Astrocyte of the spinal cord (primary cell): Measurements from ENCODE around the gene CLEC2D.
"Not testable (repeated sequence)": the region's sequence is repeated elsewhere in the genome, so short reads cannot be mapped to it uniquely, and the experiment has no call there.

ENCODE experiments used
- DNase-seq: peaks from one replicate; pipeline ENCODE4 v3.0.0; 2011; ENCODE audit warnings: low read depth, low spot score
- H3K4me3 ChIP-seq: 2 replicates; pipeline ENCODE4 v1.5.1; 2011; ENCODE audit warnings: low read depth, mild to moderate bottlenecking, low read length, moderate library complexity
- CTCF ChIP-seq: IDR thresholded peaks from 2 replicates; pipeline ENCODE4 v1.5.1; 2012; ENCODE audit warnings: low read depth, mild to moderate bottlenecking, low read length, inconsistent platforms
- in situ Hi-C: cut with HindIII; loops from 2 replicates; pipeline ENCODE4 v1.10.0; 2017; ENCODE audit warnings: low sequenced_read_pairs

Gene CLEC2D

DNA sequence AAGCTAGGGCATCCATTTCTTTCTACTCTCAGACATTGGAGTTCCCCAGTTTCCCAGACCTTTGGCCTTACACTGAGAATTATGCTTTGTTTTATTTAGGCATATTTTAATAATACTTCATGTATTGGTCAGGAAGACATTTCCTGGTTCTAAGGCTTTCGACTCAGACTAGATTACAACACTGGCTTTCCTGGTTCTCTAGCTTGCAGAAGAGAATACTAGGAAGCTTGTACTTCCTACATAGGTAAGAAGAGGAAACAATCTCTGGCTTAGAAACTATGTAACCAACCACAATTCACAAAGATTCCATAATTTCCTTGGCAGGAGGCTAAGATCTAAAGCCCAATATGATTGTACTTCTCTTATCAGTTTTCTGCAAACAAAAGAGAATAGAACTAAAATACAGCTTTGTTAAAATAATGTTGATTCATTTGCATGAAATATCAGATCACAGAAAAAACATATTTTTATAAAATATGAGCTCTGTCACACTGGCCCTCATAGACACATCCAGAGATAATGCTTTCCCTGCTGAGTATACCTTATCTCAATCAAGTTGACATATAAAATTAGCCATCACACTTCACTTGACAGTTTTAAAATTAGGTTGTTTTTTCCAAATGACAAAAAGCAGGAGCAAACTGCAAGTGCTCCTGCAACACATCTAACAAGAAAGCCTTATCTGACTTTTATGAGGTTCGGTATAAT lies 30.5 kb downstream of the CLEC2D start:
- in situ Hi-C loops: no loop called here
- DNase-seq: no peak
- no peak for TF ChIP-seq CTCF
- no peak overlapping the region for H3K4me3 ChIP-seq

DNA sequence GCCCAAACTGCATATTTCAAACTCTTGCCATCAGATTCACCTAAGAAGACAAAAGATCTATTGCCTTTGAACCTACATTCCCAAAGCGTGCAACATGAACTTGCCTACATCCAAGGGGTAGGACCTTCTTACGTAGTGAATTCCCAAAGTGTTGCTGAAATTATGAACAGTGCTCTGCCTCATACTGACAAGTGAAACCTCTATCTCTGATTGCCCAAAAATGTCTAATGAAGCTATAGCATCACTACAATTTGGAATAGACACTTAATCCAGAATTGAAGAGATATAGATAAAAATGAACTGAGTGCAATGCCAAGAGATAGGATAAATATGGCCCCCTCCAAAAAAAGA lies 31.1 kb downstream of the CLEC2D start:
- in situ Hi-C loops: no loop called here
- no peak for TF ChIP-seq CTCF
- no peak overlapping the region for H3K4me3 ChIP-seq
- no peak for DNase-seq

DNA sequence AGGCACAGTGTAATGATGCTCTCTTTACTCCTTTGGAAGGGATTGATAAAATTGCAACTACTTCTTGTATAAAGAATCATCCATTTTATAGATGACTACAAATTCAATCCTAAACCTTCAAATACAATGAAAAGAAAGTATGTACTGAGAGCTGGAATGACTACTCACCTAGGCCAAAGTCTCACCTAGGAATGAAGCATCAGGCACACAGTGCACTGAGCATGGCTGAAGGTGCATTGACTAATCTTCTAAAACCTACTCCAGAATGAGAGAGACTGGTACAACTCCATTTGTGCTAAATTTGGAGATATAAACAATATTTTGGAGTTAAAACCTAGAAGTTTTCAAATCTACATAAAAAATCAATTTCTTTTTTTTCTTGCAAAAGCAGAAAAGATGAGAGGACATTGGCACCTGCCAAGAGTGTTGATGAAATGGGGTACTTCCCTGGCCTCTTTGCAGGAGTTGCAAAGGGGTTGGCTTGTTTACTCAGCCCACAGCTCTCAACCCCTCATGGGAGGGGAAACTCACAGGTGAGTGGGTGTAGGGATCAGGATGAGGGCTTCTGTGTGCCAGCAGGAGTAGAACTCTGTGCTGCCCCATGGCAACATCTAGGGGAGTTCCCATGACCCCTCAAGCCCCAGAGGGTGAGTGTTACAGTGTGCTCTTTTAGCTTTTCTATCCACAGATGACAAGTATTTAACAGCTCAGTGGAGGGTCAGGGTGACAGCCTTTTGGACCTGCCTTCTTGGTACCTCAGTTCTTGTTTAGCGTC lies 32.1 kb downstream of the CLEC2D start:
- no peak overlapping the region for H3K4me3 ChIP-seq
- in situ Hi-C loops: no loop called here

GRCh38 chr12:9702255-9702654 lies 32.7 kb downstream of the CLEC2D start:
- no peak for TF ChIP-seq CTCF
- no peak for DNase-seq

More for the DNA sequence above, 32.1 kb downstream of the CLEC2D start:
- DNase-seq: no peak
- TF ChIP-seq CTCF: no peak

GRCh38 chr12:9704561-9704960 lies 35.0 kb downstream of the CLEC2D start:
- in situ Hi-C loops: not testable (repeated sequence)

More at GRCh38 chr12:9702255-9702654, 32.7 kb downstream of the CLEC2D start:
- in situ Hi-C loops: no loop called here
- H3K4me3 ChIP-seq: no peak overlapping the region

DNA sequence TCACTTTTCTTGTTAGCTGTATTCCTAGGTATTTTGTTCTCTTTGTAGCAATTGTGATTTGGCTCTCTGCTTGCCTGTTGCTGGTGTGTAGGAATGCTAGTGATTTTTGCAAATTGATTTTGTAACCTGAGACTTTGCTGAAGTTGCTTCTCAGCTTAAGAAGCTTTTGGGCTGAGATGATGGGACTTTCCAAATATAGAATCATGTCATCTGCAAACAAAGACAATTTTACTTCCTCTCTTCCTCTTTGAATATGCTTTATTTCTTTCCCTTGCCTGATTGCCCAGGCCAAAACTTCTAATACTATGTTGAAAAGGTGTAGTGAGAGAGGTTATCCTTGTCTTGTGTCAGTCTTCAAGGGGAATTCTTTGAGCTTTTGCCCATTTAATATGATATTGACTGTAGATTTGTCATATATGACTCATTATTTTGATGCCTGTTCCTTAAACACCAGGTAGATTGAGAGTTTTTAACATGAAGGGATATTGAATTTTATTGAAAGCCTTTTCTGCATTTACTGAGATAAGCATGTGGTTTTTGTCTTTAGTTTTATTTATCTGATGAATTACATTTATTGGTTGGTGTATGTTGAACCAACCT lies 36.7 kb downstream of the CLEC2D start:
- in situ Hi-C loops: no loop called here
- TF ChIP-seq CTCF: no peak
- DNase-seq: no peak
- no peak overlapping the region for H3K4me3 ChIP-seq

More at GRCh38 chr12:9704561-9704960, 35.0 kb downstream of the CLEC2D start:
- H3K4me3 ChIP-seq, DNase-seq: not testable (repeated sequence)

DNA sequence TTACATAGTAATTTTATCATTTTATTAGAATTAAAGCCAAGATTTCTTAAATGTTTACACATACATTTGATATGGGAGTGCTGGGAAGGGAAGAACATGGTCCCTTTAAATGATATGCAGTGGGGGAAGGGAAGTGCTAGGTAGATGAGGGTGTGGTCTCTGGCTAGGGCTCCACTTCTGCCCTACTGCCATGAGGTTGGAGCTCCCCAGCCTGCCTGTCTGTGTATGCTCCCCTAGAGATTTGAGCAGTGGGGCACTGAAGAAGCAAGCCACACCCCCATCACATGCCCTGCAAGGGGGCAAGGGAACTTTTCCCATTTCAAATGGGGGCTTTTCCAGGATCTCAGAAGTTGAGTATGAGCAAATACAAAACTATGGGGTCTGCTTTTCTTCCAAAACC lies 37.8 kb downstream of the CLEC2D start:
- no peak for DNase-seq
- TF ChIP-seq CTCF: no peak
- in situ Hi-C loops: no loop called here
- H3K4me3 ChIP-seq: no peak overlapping the region
